ENCODE results near the gene PLEKHA7. TPM values are rescaled to one million over a fixed set of nuclear protein-coding genes. Genes with fewer than 3 reads are reported as not detected.

PLEKHA7 gene
- total RNA-seq, 1 experiment from 2014 or later = 7.2 TPM

- Histone ChIP-seq H3K9ac (ENCODE audit: low read length) (no peak overlapping the region), H3K27ac (ENCODE audit: low read depth, low read length) (no peak overlapping the region), H4K20me1 (ENCODE audit: insufficient read depth) (no peaks in the 10 kb centered on the region), H2AFZ (ENCODE audit: low read depth, low read length, poor library complexity, severe bottlenecking) (no peak overlapping the region), H3K4me3 (replicated peaks in 1 of 2; ENCODE audit: low read depth in 1 of 2, low read length in 2 of 2) (no peak overlapping the region), H3K9me2 (ENCODE audit: insufficient read depth) (no peaks in the 10 kb centered on the region), H3K4me1 (ENCODE audit: control insufficient read depth in 1 of 2, insufficient read depth in 2 of 2, low read length in 2 of 2) (peaks cover 15 to 16% of the 10 kb centered on the region in 2 experiments), H3K27me3 (ENCODE audit: insufficient read depth, low read length) (no peaks in the 10 kb centered on the region), H3K36me3 (ENCODE audit: control insufficient read depth in 1 of 2, insufficient read depth in 2 of 2, low read length in 2 of 2) (no peaks in the 10 kb centered on the region), H3K9me3 (ENCODE audit: control insufficient read depth in 1 of 2, insufficient read depth in 1 of 2, low read depth in 1 of 2, low read length in 2 of 2) (no peaks in the 10 kb centered on the region), H3K4me2 (ENCODE audit: low read length) (no peak overlapping the region), H3K79me2 (ENCODE audit: insufficient read depth, low read length) (no peaks in the 10 kb centered on the region)
- TF ChIP-seq EZH2phosphoT487 (IDR thresholded peaks at IDR 0.05; ENCODE audit: borderline replicate concordance) (no peak), ELF1 (IDR thresholded peaks at IDR 0.05; ENCODE audit: borderline replicate concordance, low read depth) (no peak), ZNF274 (IDR thresholded peaks at IDR 0.05; ENCODE audit: low read depth, low read length) (no peak), SRF (IDR thresholded peaks at IDR 0.05; ENCODE audit: low read depth) (no peak), YY1 (IDR thresholded peaks at IDR 0.05; ENCODE audit: extremely low read depth, insufficient replicate concordance, low read depth, low read length) (no peak)
- POLR2A ChIA-PET = no interaction called here
- BruUV-seq (replicated peaks) = no TSS peak
- DNase-seq (ENCODE audit: low read depth, low spot score) = no peak
- RAD21 ChIA-PET (ENCODE audit: low non-redundant PET in 1 of 2, low total read pairs in 2 of 2, uncharacterized antibody in 2 of 2, unreplicated experiment in 2 of 2) = no interaction called here
- intact Hi-C loops (cut with micrococcal nuclease) = no loop called here
- CTCF ChIA-PET = no interaction called here
- ATAC-seq = no peak
Observed at GRCh38 chr11:16953663-16954062, 60.6 kb downstream of the PLEKHA7 start.

- DNase-seq (ENCODE audit: low read depth, low spot score) = no peak
- H3K9ac ChIP-seq (ENCODE audit: low read length) = no peak overlapping the region
- H2AFZ ChIP-seq (ENCODE audit: low read depth, low read length, poor library complexity, severe bottlenecking) = no peak overlapping the region
- H3K4me3 ChIP-seq (replicated peaks in 1 of 2; ENCODE audit: low read depth in 1 of 2, low read length in 2 of 2) = no peak overlapping the region
- POLR2A ChIA-PET = interaction anchor here (1.6 kb wide), 1 partner anchor 131 kb away, joined by 5 read pairs; the partner anchor contains the start of gene RPS13
- no peak overlapping the region for H3K4me2 ChIP-seq (ENCODE audit: low read length)
- no peaks in the 10 kb centered on the region for H3K79me2 ChIP-seq (ENCODE audit: insufficient read depth, low read length)
- no peaks in the 10 kb centered on the region for H3K36me3 ChIP-seq (ENCODE audit: control insufficient read depth in 1 of 2, insufficient read depth in 2 of 2, low read length in 2 of 2)
- no TSS peak for BruUV-seq (replicated peaks)
- H3K9me3 ChIP-seq (ENCODE audit: control insufficient read depth in 1 of 2, insufficient read depth in 1 of 2, low read depth in 1 of 2, low read length in 2 of 2) = no peaks in the 10 kb centered on the region
- RAD21 ChIA-PET (ENCODE audit: low non-redundant PET in 1 of 2, low total read pairs in 2 of 2, uncharacterized antibody in 2 of 2, unreplicated experiment in 2 of 2) = interaction anchor here (0.7 to 1.6 kb wide), 3 partner anchors 116 to 276 kb away, joined by 3 to 7 read pairs (median 6); no protein-coding TSS in a partner anchor
- H3K27me3 ChIP-seq (ENCODE audit: insufficient read depth, low read length) = no peaks in the 10 kb centered on the region
- no peaks in the 10 kb centered on the region; a peak in 1 of 4 replicates for H3K4me1 ChIP-seq (ENCODE audit: control insufficient read depth in 1 of 2, insufficient read depth in 2 of 2, low read length in 2 of 2)
- H3K27ac ChIP-seq (ENCODE audit: low read depth, low read length) = no peak overlapping the region
- intact Hi-C loops (cut with micrococcal nuclease) = loop anchor here (1.0 to 10.0 kb wide), 4 partner anchors 68 to 558 kb away; partner anchors contain the start of gene PLEKHA7
- CTCF ChIA-PET = interaction anchor here (0.6 to 3.1 kb wide), 3 partner anchors 117 to 256 kb away, joined by 3 to 30 read pairs (median 6); partner anchors contain the start of gene RPS13
- no peak for ATAC-seq
- H4K20me1 ChIP-seq (ENCODE audit: insufficient read depth) = no peaks in the 10 kb centered on the region
- H3K9me2 ChIP-seq (ENCODE audit: insufficient read depth) = no peaks in the 10 kb centered on the region
- no peak for TF ChIP-seq TCF7L2 (IDR thresholded peaks at IDR 0.05; ENCODE audit: borderline replicate concordance, extremely low read depth, insufficient read depth, insufficient read length)
- no peak for TF ChIP-seq ATF3 (IDR thresholded peaks at IDR 0.05)
- TF ChIP-seq RAD21 (IDR thresholded peaks at IDR 0.05; ENCODE audit: low read depth) = no peak
- TF ChIP-seq SIN3A (IDR thresholded peaks at IDR 0.05; ENCODE audit: low read depth) = no peak
- no peak for TF ChIP-seq YY1 (IDR thresholded peaks at IDR 0.05; ENCODE audit: extremely low read depth, insufficient replicate concordance, low read depth, low read length)
- no peak for TF ChIP-seq POLR2A (IDR thresholded peaks at IDR 0.05; ENCODE audit: borderline replicate concordance, extremely low read depth, insufficient read depth, insufficient read length)
- TF ChIP-seq ZBTB33 (IDR thresholded peaks at IDR 0.05; ENCODE audit: extremely low read depth, insufficient replicate concordance, low read length) = no peak
- TF ChIP-seq CTCF (IDR thresholded peaks at IDR 0.05 in 2 of 3, conservative IDR thresholded peaks at IDR 0.05 in 1 of 3; ENCODE audit: borderline replicate concordance in 1 of 3, insufficient read depth in 1 of 3, low read depth in 2 of 3, low read length in 2 of 3) = no peak
- no peak for TF ChIP-seq CBX3 (IDR thresholded peaks at IDR 0.05; ENCODE audit: low read depth)
- TF ChIP-seq POLR2AphosphoS5 (IDR thresholded peaks at IDR 0.05; ENCODE audit: low read depth, low read length) = no peak
- TF ChIP-seq ELF1 (IDR thresholded peaks at IDR 0.05; ENCODE audit: borderline replicate concordance, low read depth) = no peak
Observed at GRCh38 chr11:16946477-16947282, 67.5 kb downstream of the PLEKHA7 start.
